Motor neuron (in vitro differentiated cells): Measurements from ENCODE around the gene ZNF865. TPM values are rescaled to one million over a fixed set of nuclear protein-coding genes. Genes with fewer than 3 reads are reported as not detected.
A peak's percentile ranks its signal among the peaks of the same experiment; 100 is the strongest.

Experiments
- ATAC-seq, 8 experiments: fragments of 200-7000 bp; cut with Tn5 transposase; replicated peaks in 6 of 8; 2 replicates each; pipeline ENCODE4 v1.8.0; 2021; ENCODE audit warnings: mild to moderate bottlenecking in 8 of 8, moderate library complexity in 8 of 8
- H3K27ac ChIP-seq, 2 donors: fragments of 250-450 bp; sonication (Bioruptor Pico); 2 replicates each; pipeline ENCODE4 v1.9.0; 2021; ENCODE audit warnings: antibody characterized with exemption in 2 of 2, mild to moderate bottlenecking in 2 of 2, moderate library complexity in 1 of 2
- H3K4me1 ChIP-seq, 2 donors: fragments of 250-450 bp; sonication (Bioruptor Pico); replicated peaks in 1 of 2; 2 replicates each; pipeline ENCODE4 v1.6.1; 2021; ENCODE audit warnings: antibody characterized with exemption in 2 of 2, mild to moderate bottlenecking in 2 of 2, moderate library complexity in 1 of 2
- H3K4me3 ChIP-seq, 5 donors: fragments of 250-450 bp; sonication (Bioruptor Pico); 2 replicates each; pipeline ENCODE4 v1.9.0; 2021; ENCODE audit warnings: antibody characterized with exemption in 5 of 5, mild to moderate bottlenecking in 5 of 5, moderate library complexity in 4 of 5
- WGBS, 10 experiments: fragments of 450-650 bp; shearing (Covaris generic); methylation state at CpG; one replicate each; pipeline ENCODE4 v1.0.0; 2022; 5-methylcytosine and 5-hydroxymethylcytosine counted together
- in situ Hi-C, 9 experiments: fragments of 400-800 bp; cut with MboI; loops; one replicate each; pipeline ENCODE4 v1.15.0; 2021; ENCODE audit warnings: low sequenced_read_pairs in 9 of 9, low pct_unique_long_range_greater_than_20kb in 2 of 9; ENCODE audit not compliant: unreplicated experiment in 9 of 9
- total RNA-seq, 8 experiments: library from RNA; unstranded; fragments of 300-600 nt; gene quantifications; 2 replicates each; pipeline versions ENCODE4 v1.2.3 to v1.2.4, GENCODE V29; 2022

ZNF865 gene
- total RNA-seq, 8 experiments from 2014 or later: 0.87 to 6.9 (median 3.5) TPM

GRCh38 chr19:55654868-55655647 is 49.6 kb downstream of the ZNF865 start, which contains the start of gene U2AF2:
Gene U2AF2, plus strand, starts transcription at chr19:55655035. Its CDS starts 70 bp downstream, at chr19:55655105.
- Histone ChIP-seq H3K4me1 (peaks cover 9 to 10% of the 10 kb centered on the region in 2 donors), H3K27ac (peak within 1 kb of the TSS; percentile 100), H3K4me3 (peak within 1 kb of the TSS; percentile 70 to 96 (median 89))
- 0 to 5% (median 2%) methylated on average over 2 to 10 of the region's 95 CpGs; no CpG with 5 or more reads in 4 of the 10 experiments for WGBS, 10 experiments
- in situ Hi-C loops: no loop called here
- ATAC-seq: peak; percentile 34 to 59 (median 53)

- no peak for ATAC-seq
- Histone ChIP-seq H3K27ac (peak overlapping the region; percentile 100), H3K4me3 (peak overlapping the region; percentile 70 to 96 (median 89)), H3K4me1 (peaks cover 9 to 10% of the 10 kb centered on the region in 2 donors)
- WGBS, 10 experiments: 0 to 7% (median 0%) methylated on average over 3 to 16 of the region's 19 CpGs; no CpG with 5 or more reads in 3 of the 10 experiments
- in situ Hi-C loops: no loop called here
Measured at GRCh38 chr19:55655648-55656040, 50.2 kb downstream of the ZNF865 start.

GRCh38 chr19:55656552-55656951 is 51.1 kb downstream of the ZNF865 start:
- in situ Hi-C loops: no loop called here
- WGBS, 10 experiments: 7 to 84% (median 45%) methylated on average over 2 to 7 of the region's 7 CpGs; no CpG with 5 or more reads in 1 of the 10 experiments
- Histone ChIP-seq H3K27ac (no peak overlapping the region), H3K4me3 (peak overlapping the region; percentile 70 to 96 (median 89)), H3K4me1 (peaks cover 9 to 10% of the 10 kb centered on the region in 2 donors)
- no peak for ATAC-seq

- WGBS, 10 experiments: 3 to 84% (median 79%) methylated on average over 1 to 9 of the region's 18 CpGs; no CpG with 5 or more reads in 1 of the 10 experiments
- Histone ChIP-seq H3K4me3 (peak overlapping the region; percentile 70 to 96 (median 89)), H3K27ac (no peak overlapping the region), H3K4me1 (peaks cover 9 to 10% of the 10 kb centered on the region in 2 donors)
- ATAC-seq: no peak
- in situ Hi-C loops: no loop called here
Measured at GRCh38 chr19:55656988-55657747, 51.7 kb downstream of the ZNF865 start.

GRCh38 chr19:55658846-55659459 is 53.5 kb downstream of the ZNF865 start:
- Histone ChIP-seq H3K27ac (no peak overlapping the region), H3K4me1 (peaks cover 9 to 10% of the 10 kb centered on the region in 2 donors), H3K4me3 (no peak overlapping the region)
- ATAC-seq: no peak
- in situ Hi-C loops: no loop called here
- WGBS, 10 experiments: 80 to 95% methylated on average over 5 to 6 of the region's 37 CpGs; no CpG with 5 or more reads in 8 of the 10 experiments

- in situ Hi-C loops: no loop called here
- Histone ChIP-seq H3K27ac (no peak overlapping the region), H3K4me3 (no peak overlapping the region), H3K4me1 (peaks cover 9 to 10% of the 10 kb centered on the region in 2 donors)
- no peak for ATAC-seq
- WGBS, 10 experiments: 100% methylated on average over 1 to 2 of the region's 9 CpGs; no CpG with 5 or more reads in 6 of the 10 experiments
Measured at GRCh38 chr19:55659822-55660221, 54.4 kb downstream of the ZNF865 start.

GRCh38 chr19:55660404-55660803 is 55.0 kb downstream of the ZNF865 start:
- in situ Hi-C loops: no loop called here
- H3K4me1 ChIP-seq: peaks cover 9 to 10% of the 10 kb centered on the region in 2 donors
- 92% methylated on average over 2 of the region's 12 CpGs; no CpG with 5 or more reads in 9 of the 10 experiments for WGBS, 10 experiments
- no peak overlapping the region for H3K27ac ChIP-seq
- no peak for ATAC-seq
- H3K4me3 ChIP-seq: no peak overlapping the region

- no peak for ATAC-seq
- Histone ChIP-seq H3K4me1 (peaks cover 9 to 10% of the 10 kb centered on the region in 2 donors), H3K4me3 (no peak overlapping the region), H3K27ac (no peak overlapping the region)
- in situ Hi-C loops: no loop called here
- WGBS, 10 experiments: 83 to 100% methylated on average over 1 to 3 of the region's 16 CpGs; no CpG with 5 or more reads in 8 of the 10 experiments
Measured at GRCh38 chr19:55660991-55661390, 55.5 kb downstream of the ZNF865 start.

- Histone ChIP-seq H3K4me1 (peaks cover 7 to 9% of the 10 kb centered on the region in 2 donors), H3K4me3 (no peak overlapping the region), H3K27ac (no peak overlapping the region)
- in situ Hi-C loops: no loop called here
- ATAC-seq: no peak
- 71 to 100% (median 84%) methylated on average over 1 to 4 of the region's 7 CpGs; no CpG with 5 or more reads in 1 of the 10 experiments for WGBS, 10 experiments
Measured at GRCh38 chr19:55661826-55662225, 56.4 kb downstream of the ZNF865 start.

GRCh38 chr19:55663846-55664536 is 58.5 kb downstream of the ZNF865 start:
- Histone ChIP-seq H3K27ac (no peak overlapping the region), H3K4me3 (no peak overlapping the region), H3K4me1 (no peaks in the 10 kb centered on the region)
- WGBS, 10 experiments: 80 to 97% (median 89%) methylated on average over 1 to 11 of the region's 20 CpGs; no CpG with 5 or more reads in 5 of the 10 experiments
- no peak for ATAC-seq
- in situ Hi-C loops: no loop called here

- ATAC-seq: no peak
- H3K4me3 ChIP-seq: no peak overlapping the region
- WGBS, 10 experiments: 51 to 100% (median 89%) methylated on average over 2 to 4 of the region's 12 CpGs; no CpG with 5 or more reads in 4 of the 10 experiments
- no peaks in the 10 kb centered on the region for H3K4me1 ChIP-seq
- in situ Hi-C loops: no loop called here
- H3K27ac ChIP-seq: no peak overlapping the region
Measured at GRCh38 chr19:55666343-55667005, 61.0 kb downstream of the ZNF865 start.
